Measurements from ENCODE around the gene HCAR2.
"Not testable (repeated sequence)": the region's sequence is repeated elsewhere in the genome, so short reads cannot be mapped to it uniquely, and the experiment has no call there.

Gene HCAR2

GRCh38 chr12:122715211-122715610, 12.1 kb upstream of the HCAR2 start:
- not testable (repeated sequence) for DNase-seq

GRCh38 chr12:122713491-122714188, 10.5 kb upstream of the HCAR2 start:
- not testable (repeated sequence) for DNase-seq

- DNase-seq = peak in 1 of 2 donors; percentile 26
Observed at GRCh38 chr12:122711266-122711665, 8.1 kb upstream of the HCAR2 start.

GRCh38 chr12:122710341-122710740, 7.2 kb upstream of the HCAR2 start:
- DNase-seq = not testable (repeated sequence)

GRCh38 chr12:122709287-122709686, 6.1 kb upstream of the HCAR2 start:
- not testable (repeated sequence) for DNase-seq

- not testable (repeated sequence) for DNase-seq
Observed at GRCh38 chr12:122703841-122704240, 684 bp upstream of the HCAR2 start.

GRCh38 chr12:122701481-122701880, 1.7 kb downstream of the HCAR2 start:
- not testable (repeated sequence) for DNase-seq

- not testable (repeated sequence) for DNase-seq
Observed at GRCh38 chr12:122700038-122700710, 3.0 kb downstream of the HCAR2 start.

GRCh38 chr12:122696922-122697321, 6.2 kb downstream of the HCAR2 start:
- DNase-seq = not testable (repeated sequence)

- DNase-seq = no peak
Observed at GRCh38 chr12:122691566-122691965, 11.6 kb downstream of the HCAR2 start.

- no peak for DNase-seq
Observed at GRCh38 chr12:122688291-122688690, 14.9 kb downstream of the HCAR2 start.

GRCh38 chr12:122687086-122687485, 16.1 kb downstream of the HCAR2 start:
- DNase-seq = no peak

GRCh38 chr12:122686538-122686937, 16.6 kb downstream of the HCAR2 start:
- no peak for DNase-seq

- no peak for DNase-seq
Observed at GRCh38 chr12:122684297-122684813, 18.8 kb downstream of the HCAR2 start.

GRCh38 chr12:122681814-122682213, 21.3 kb downstream of the HCAR2 start:
- DNase-seq = peak in 1 of 2 donors; percentile 35

GRCh38 chr12:122680989-122681388, 22.2 kb downstream of the HCAR2 start:
- not testable (repeated sequence) for DNase-seq

- DNase-seq = not testable (repeated sequence)
Observed at GRCh38 chr12:122676781-122677180, 26.4 kb downstream of the HCAR2 start.

- DNase-seq = not testable (repeated sequence)
Observed at GRCh38 chr12:122676015-122676414, 27.1 kb downstream of the HCAR2 start.

- DNase-seq = no peak
Observed at GRCh38 chr12:122672515-122672914, 30.6 kb downstream of the HCAR2 start.

GRCh38 chr12:122669397-122670070, 33.6 kb downstream of the HCAR2 start:
- no peak for DNase-seq

- DNase-seq = no peak
Observed at GRCh38 chr12:122668268-122668667, 34.9 kb downstream of the HCAR2 start.

GRCh38 chr12:122665759-122666158, 37.4 kb downstream of the HCAR2 start:
- no peak for DNase-seq

- DNase-seq = no peak
Observed at GRCh38 chr12:122665349-122665748, 37.8 kb downstream of the HCAR2 start.

GRCh38 chr12:122661938-122662337, 41.2 kb downstream of the HCAR2 start:
- no peak for DNase-seq

Measured in CD4-positive, alpha-beta T cell treated with Interleukin-1 beta for 1 hour (primary cell).